ENCODE data around the gene VAPA.
A peak's percentile ranks its signal among the peaks of the same experiment; 100 is the strongest.

VAPA gene

DNA sequence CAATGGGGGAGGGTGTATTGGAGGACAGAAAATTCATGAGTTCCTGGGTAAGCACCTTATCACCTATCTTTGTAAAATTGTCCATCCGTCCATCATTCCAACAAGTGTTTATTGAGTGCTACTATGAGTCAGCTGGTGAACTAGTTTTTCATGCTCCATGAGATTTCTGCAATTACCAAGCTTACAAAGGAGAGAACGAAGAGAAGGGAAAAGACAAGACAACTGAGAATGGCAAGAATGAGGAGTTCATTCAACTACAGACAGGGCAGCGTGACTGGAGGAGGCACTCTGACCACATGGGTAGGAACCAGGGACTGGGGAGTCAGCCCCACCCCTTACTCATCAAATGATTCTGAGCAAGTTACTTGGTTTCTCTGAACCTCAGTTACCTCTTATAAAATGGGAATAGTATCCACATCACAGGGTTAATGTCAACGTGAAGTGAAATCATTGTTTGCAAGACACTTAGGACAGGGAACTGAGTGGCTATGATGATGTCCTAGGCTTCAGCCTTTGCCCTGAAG lies 46.7 kb upstream of the VAPA start:
- Histone ChIP-seq H3K27ac (replicated peaks; ENCODE audit: low read length) (no peak overlapping the region), H2BK15ac (ENCODE audit: low read length) (no peak overlapping the region), H3K4me1 (ENCODE audit: control insufficient read depth in 2 of 2, insufficient read depth in 1 of 2, low read depth in 1 of 2, low read length in 2 of 2) (peaks cover 6 to 25% of the 10 kb centered on the region in 2 donors), H3K4ac (ENCODE audit: low read length) (no peak overlapping the region), H3K9me3 (replicated peaks in 1 of 2; ENCODE audit: control insufficient read depth in 2 of 2, insufficient read depth in 1 of 2, low read depth in 1 of 2, low read length in 2 of 2) (peaks cover 6 to 18% of the 10 kb centered on the region in 2 donors), H3K14ac (ENCODE audit: low read length) (no peak overlapping the region), H2AK5ac (ENCODE audit: low read depth, low read length) (no peak overlapping the region), H2BK12ac (ENCODE audit: low read length) (no peak overlapping the region), H4K91ac (ENCODE audit: low read depth, low read length, poor library complexity) (no peak overlapping the region), H2BK120ac (ENCODE audit: low read depth, low read length) (no peak overlapping the region), H3K4me2 (ENCODE audit: insufficient read depth, low read length, poor library complexity, severe bottlenecking) (no peak overlapping the region), H3K23ac (ENCODE audit: low read depth, low read length, poor library complexity) (no peak overlapping the region), H3K9ac (ENCODE audit: low read depth, low read length, poor library complexity) (no peak overlapping the region), H3K79me1 (ENCODE audit: low read depth, low read length) (no peaks in the 10 kb centered on the region), H2BK5ac (ENCODE audit: low read length) (no peak overlapping the region), H2AFZ (ENCODE audit: low read length) (no peak overlapping the region), H3K4me3 (ENCODE audit: low read length in 2 of 2) (no peak overlapping the region), H3K18ac (ENCODE audit: low read length) (no peak overlapping the region), H4K8ac (ENCODE audit: low read depth, low read length) (no peak overlapping the region), H3K36me3 (replicated peaks in 1 of 2; ENCODE audit: control insufficient read depth in 2 of 2, insufficient read depth in 2 of 2, low read length in 2 of 2) (no peaks in the 10 kb centered on the region), H3K27me3 (ENCODE audit: control insufficient read depth in 3 of 3, insufficient read depth in 3 of 3, low read depth in 1 of 3, low read length in 3 of 3) (no peaks in the 10 kb centered on the region)
- no peak for DNase-seq (ENCODE audit: low spot score)
- no CpG with 5 or more reads among the region's 4 CpGs for WGBS, 2 donors (ENCODE audit: extremely low coverage in 2 of 2, insufficient read length in 2 of 2, insufficient replicate concordance in 1 of 2)

GRCh38 chr18:9868857-9869714 lies 44.7 kb upstream of the VAPA start:
- peaks cover 6 to 16% of the 10 kb centered on the region in 2 donors for H3K4me1 ChIP-seq (ENCODE audit: control insufficient read depth in 2 of 2, insufficient read depth in 1 of 2, low read depth in 1 of 2, low read length in 2 of 2)
- H4K8ac ChIP-seq (ENCODE audit: low read depth, low read length), result no peak overlapping the region
- no peak overlapping the region for H4K91ac ChIP-seq (ENCODE audit: low read depth, low read length, poor library complexity)
- H3K9ac ChIP-seq (ENCODE audit: low read depth, low read length, poor library complexity), result no peak overlapping the region
- H2BK120ac ChIP-seq (ENCODE audit: low read depth, low read length), result no peak overlapping the region
- H3K4me2 ChIP-seq (ENCODE audit: insufficient read depth, low read length, poor library complexity, severe bottlenecking), result no peak overlapping the region
- H3K18ac ChIP-seq (ENCODE audit: low read length), result no peak overlapping the region
- no peak overlapping the region for H3K14ac ChIP-seq (ENCODE audit: low read length)
- no peak overlapping the region for H3K27ac ChIP-seq (replicated peaks; ENCODE audit: low read length)
- H3K4me3 ChIP-seq (ENCODE audit: low read length in 2 of 2), result no peak overlapping the region
- no peaks in the 10 kb centered on the region for H3K79me1 ChIP-seq (ENCODE audit: low read depth, low read length)
- H3K36me3 ChIP-seq (replicated peaks in 1 of 2; ENCODE audit: control insufficient read depth in 2 of 2, insufficient read depth in 2 of 2, low read length in 2 of 2), result no peaks in the 10 kb centered on the region
- no CpG with 5 or more reads among the region's 6 CpGs for WGBS, 2 donors (ENCODE audit: extremely low coverage in 2 of 2, insufficient read length in 2 of 2, insufficient replicate concordance in 1 of 2)
- no peaks in the 10 kb centered on the region for H3K27me3 ChIP-seq (ENCODE audit: control insufficient read depth in 3 of 3, insufficient read depth in 3 of 3, low read depth in 1 of 3, low read length in 3 of 3)
- H2BK15ac ChIP-seq (ENCODE audit: low read length), result no peak overlapping the region
- H2BK5ac ChIP-seq (ENCODE audit: low read length), result no peak overlapping the region
- H3K4ac ChIP-seq (ENCODE audit: low read length), result no peak overlapping the region
- H2BK12ac ChIP-seq (ENCODE audit: low read length), result no peak overlapping the region
- H2AFZ ChIP-seq (ENCODE audit: low read length), result no peak overlapping the region
- peaks cover 6 to 18% of the 10 kb centered on the region in 2 donors for H3K9me3 ChIP-seq (replicated peaks in 1 of 2; ENCODE audit: control insufficient read depth in 2 of 2, insufficient read depth in 1 of 2, low read depth in 1 of 2, low read length in 2 of 2)
- no peak for DNase-seq (ENCODE audit: low spot score)
- H3K23ac ChIP-seq (ENCODE audit: low read depth, low read length, poor library complexity), result no peak overlapping the region
- no peak overlapping the region for H2AK5ac ChIP-seq (ENCODE audit: low read depth, low read length)

GRCh38 chr18:9869715-9870430 lies 43.9 kb upstream of the VAPA start:
- no peak overlapping the region for H2BK5ac ChIP-seq (ENCODE audit: low read length)
- H3K14ac ChIP-seq (ENCODE audit: low read length), result no peak overlapping the region
- no CpG with 5 or more reads among the region's 9 CpGs for WGBS, 2 donors (ENCODE audit: extremely low coverage in 2 of 2, insufficient read length in 2 of 2, insufficient replicate concordance in 1 of 2)
- no peak overlapping the region for H2BK120ac ChIP-seq (ENCODE audit: low read depth, low read length)
- no peak overlapping the region for H4K91ac ChIP-seq (ENCODE audit: low read depth, low read length, poor library complexity)
- H3K4me2 ChIP-seq (ENCODE audit: insufficient read depth, low read length, poor library complexity, severe bottlenecking), result no peak overlapping the region
- H3K4me1 ChIP-seq (ENCODE audit: control insufficient read depth in 2 of 2, insufficient read depth in 1 of 2, low read depth in 1 of 2, low read length in 2 of 2), result peaks cover 6 to 16% of the 10 kb centered on the region in 2 donors
- H3K9ac ChIP-seq (ENCODE audit: low read depth, low read length, poor library complexity), result no peak overlapping the region
- no peak for DNase-seq (ENCODE audit: low spot score)
- H3K4ac ChIP-seq (ENCODE audit: low read length), result no peak overlapping the region
- H3K23ac ChIP-seq (ENCODE audit: low read depth, low read length, poor library complexity), result no peak overlapping the region
- no peaks in the 10 kb centered on the region for H3K36me3 ChIP-seq (replicated peaks in 1 of 2; ENCODE audit: control insufficient read depth in 2 of 2, insufficient read depth in 2 of 2, low read length in 2 of 2)
- H3K9me3 ChIP-seq (replicated peaks in 1 of 2; ENCODE audit: control insufficient read depth in 2 of 2, insufficient read depth in 1 of 2, low read depth in 1 of 2, low read length in 2 of 2), result peaks cover 4 to 16% of the 10 kb centered on the region in 2 donors
- no peak overlapping the region for H2BK12ac ChIP-seq (ENCODE audit: low read length)
- no peak overlapping the region for H3K18ac ChIP-seq (ENCODE audit: low read length)
- H3K27me3 ChIP-seq (ENCODE audit: control insufficient read depth in 3 of 3, insufficient read depth in 3 of 3, low read depth in 1 of 3, low read length in 3 of 3), result no peaks in the 10 kb centered on the region
- no peak overlapping the region for H2AK5ac ChIP-seq (ENCODE audit: low read depth, low read length)
- H3K4me3 ChIP-seq (ENCODE audit: low read length in 2 of 2), result no peak overlapping the region
- no peak overlapping the region for H4K8ac ChIP-seq (ENCODE audit: low read depth, low read length)
- H2BK15ac ChIP-seq (ENCODE audit: low read length), result no peak overlapping the region
- no peak overlapping the region for H3K27ac ChIP-seq (replicated peaks; ENCODE audit: low read length)
- H3K79me1 ChIP-seq (ENCODE audit: low read depth, low read length), result no peaks in the 10 kb centered on the region
- peak overlapping the region; percentile 71 for H2AFZ ChIP-seq (ENCODE audit: low read length)

GRCh38 chr18:9870431-9871008 lies 43.3 kb upstream of the VAPA start:
- Histone ChIP-seq H4K91ac (ENCODE audit: low read depth, low read length, poor library complexity) (no peak overlapping the region), H3K18ac (ENCODE audit: low read length) (no peak overlapping the region), H3K4me3 (ENCODE audit: low read length in 2 of 2) (no peak overlapping the region), H3K79me1 (ENCODE audit: low read depth, low read length) (no peaks in the 10 kb centered on the region), H3K14ac (ENCODE audit: low read length) (no peak overlapping the region), H3K36me3 (replicated peaks in 1 of 2; ENCODE audit: control insufficient read depth in 2 of 2, insufficient read depth in 2 of 2, low read length in 2 of 2) (no peaks in the 10 kb centered on the region), H2BK12ac (ENCODE audit: low read length) (no peak overlapping the region), H2AK5ac (ENCODE audit: low read depth, low read length) (no peak overlapping the region), H2BK120ac (ENCODE audit: low read depth, low read length) (no peak overlapping the region), H3K9ac (ENCODE audit: low read depth, low read length, poor library complexity) (no peak overlapping the region), H3K27me3 (ENCODE audit: control insufficient read depth in 3 of 3, insufficient read depth in 3 of 3, low read depth in 1 of 3, low read length in 3 of 3) (no peaks in the 10 kb centered on the region), H2AFZ (ENCODE audit: low read length) (peak overlapping the region; percentile 71), H2BK5ac (ENCODE audit: low read length) (no peak overlapping the region), H3K4me1 (ENCODE audit: control insufficient read depth in 2 of 2, insufficient read depth in 1 of 2, low read depth in 1 of 2, low read length in 2 of 2) (peaks cover 6 to 16% of the 10 kb centered on the region in 2 donors), H3K9me3 (replicated peaks in 1 of 2; ENCODE audit: control insufficient read depth in 2 of 2, insufficient read depth in 1 of 2, low read depth in 1 of 2, low read length in 2 of 2) (peaks cover 2 to 11% of the 10 kb centered on the region in 2 donors), H3K4me2 (ENCODE audit: insufficient read depth, low read length, poor library complexity, severe bottlenecking) (no peak overlapping the region), H3K4ac (ENCODE audit: low read length) (no peak overlapping the region), H3K27ac (replicated peaks; ENCODE audit: low read length) (no peak overlapping the region), H3K23ac (ENCODE audit: low read depth, low read length, poor library complexity) (no peak overlapping the region), H2BK15ac (ENCODE audit: low read length) (no peak overlapping the region), H4K8ac (ENCODE audit: low read depth, low read length) (no peak overlapping the region)
- DNase-seq (ENCODE audit: low spot score), result no peak
- no CpG with 5 or more reads among the region's 4 CpGs for WGBS, 2 donors (ENCODE audit: extremely low coverage in 2 of 2, insufficient read length in 2 of 2, insufficient replicate concordance in 1 of 2)
